K562 (cell line): Measurements from ENCODE around the gene FAM83D. TPM values are rescaled to one million over a fixed set of nuclear protein-coding genes. Genes with fewer than 3 reads are reported as not detected.

ENCODE experiments used
- BCL6 ChIP-seq: fragments of 250-450 bp; sonication (Bioruptor Pico); IDR thresholded peaks from 2 replicates; pipeline ENCODE4 v1.4.0; 2020
- CBFA2T2 ChIP-seq: fragments of 450-650 bp; conservative IDR thresholded peaks from 2 replicates; pipeline ENCODE4 v1.6.1; 2017; ENCODE audit warnings: mild to moderate bottlenecking
- CBX5 ChIP-seq: IDR thresholded peaks from 2 replicates; pipeline ENCODE4 v1.6.1; 2014; ENCODE audit warnings: low read depth, borderline replicate concordance
- CHD1 ChIP-seq: fragments of 200-600 bp; sonication (generic); IDR thresholded peaks from one replicate; pipeline ENCODE4 v1.6.1; 2012; ENCODE audit warnings: mild to moderate bottlenecking, moderate library complexity, low read length, inconsistent platforms
- CHD2 ChIP-seq: IDR thresholded peaks from 2 replicates; pipeline ENCODE4 v1.6.1; 2011; ENCODE audit warnings: low read depth, low read length
- DMBX1 ChIP-seq: fragments of 250-450 bp; sonication (Bioruptor Pico); IDR thresholded peaks from 2 replicates; pipeline ENCODE4 v1.8.0; 2022; ENCODE audit warnings: inconsistent platforms, mild to moderate bottlenecking, moderate library complexity, borderline replicate concordance
- DNMT1 ChIP-seq: fragments of 450-650 bp; IDR thresholded peaks from 2 replicates; pipeline ENCODE4 v1.6.1; 2016; ENCODE audit warnings: antibody characterized with exemption, mild to moderate bottlenecking
- EP400 ChIP-seq: fragments of 450-650 bp; IDR thresholded peaks from 2 replicates; pipeline ENCODE4 v1.6.1; 2017; ENCODE audit warnings: antibody characterized with exemption, mild to moderate bottlenecking, moderate library complexity
- ERF ChIP-seq: fragments of 450-650 bp; formaldehyde crosslinking; IDR thresholded peaks from 2 replicates; pipeline ENCODE4 v1.4.0; 2020; ENCODE audit warnings: mild to moderate bottlenecking, mixed read lengths
- EWSR1 ChIP-seq: fragments of 450-650 bp; IDR thresholded peaks from 2 replicates; pipeline ENCODE4 v1.6.1; 2018; ENCODE audit warnings: borderline replicate concordance, mild to moderate bottlenecking, low read depth, moderate library complexity; ENCODE audit not compliant: partially characterized antibody
- KHSRP ChIP-seq: fragments of 450-650 bp; IDR thresholded peaks from 2 replicates; pipeline ENCODE4 v1.6.1; 2017
- LEF1 ChIP-seq: fragments of 450-650 bp; IDR thresholded peaks from 2 replicates; pipeline ENCODE4 v1.6.1; 2016; ENCODE audit warnings: mild to moderate bottlenecking
- MTF1 ChIP-seq: fragments of 250-450 bp; sonication (Bioruptor Pico); IDR thresholded peaks from 2 replicates; pipeline ENCODE4 v1.9.0; 2021; ENCODE audit warnings: moderate library complexity, mild to moderate bottlenecking, inconsistent platforms, borderline replicate concordance
- RCOR1 ChIP-seq, 2 experiments: IDR thresholded peaks; 2 replicates each; pipeline ENCODE4 v1.6.1; 2012; ENCODE audit warnings: low read depth in 2 of 2, low read length in 2 of 2, borderline replicate concordance in 1 of 2, improper control_type of control experiment in 1 of 2
- SMARCB1 ChIP-seq: IDR thresholded peaks from 2 replicates; pipeline ENCODE4 v1.6.1; 2011; ENCODE audit warnings: improper control_type of control experiment, low read depth; ENCODE audit not compliant: insufficient read length
- SMC3 ChIP-seq: conservative IDR thresholded peaks from 2 replicates; pipeline ENCODE4 v1.6.1; 2011; ENCODE audit warnings: low read depth, low read length, improper control_type of control experiment; ENCODE audit not compliant: insufficient read depth
- SRSF9 ChIP-seq: fragments of 200-400 bp; formaldehyde crosslinking; IDR thresholded peaks from 2 replicates; pipeline ENCODE4 v1.6.1; 2017; ENCODE audit warnings: low read depth, low read length, borderline replicate concordance
- STAT6 ChIP-seq: sonication (generic); formaldehyde crosslinking; IDR thresholded peaks from 2 replicates; pipeline ENCODE4 v1.8.1; 2023; ENCODE audit warnings: mild to moderate bottlenecking, missing genetic modification reagents
- TSC22D4 ChIP-seq: fragments of 450-650 bp; IDR thresholded peaks from 2 replicates; pipeline ENCODE4 v1.6.1; 2016; ENCODE audit warnings: missing genetic modification characterization, missing biosample characterization, control low read depth
- polyA plus RNA-seq, 8 experiments: library from polyadenylated mRNA; depleted of rRNA in 4 of 8; stranded (reverse) in 5 of 8; unstranded in 3 of 8; fragments of >200 nt; fragmentation: Nextera tagmentation in 2 of 8; fragmentation: Illumina TruSeq in 1 of 8; extraction: Ambion mirVana in 2 of 8; extraction: Trizol in 1 of 8; gene quantifications; 2 replicates each; pipeline versions ENCODE4 v1.2.1 to v1.2.3, GENCODE V29; 2011 to 2014; ENCODE audit warnings: inconsistent platforms in 1 of 8, missing spikeins in 1 of 8
- total RNA-seq, 7 experiments: library from RNA; depleted of rRNA in 6 of 7; stranded (reverse); fragments of >200 nt in 6 of 7; fragmentation: Illumina TruSeq in 2 of 7; extraction: Trizol in 2 of 7; gene quantifications; 2 replicates each; pipeline versions ENCODE4 v1.2.1 to v1.2.3, GENCODE V29; 2011 to 2021; ENCODE audit warnings: low replicate concordance in 1 of 7
- TF ChIP-seq, protein P1 (sequence below), 2 experiments: fragments of 450-650 bp; IDR thresholded peaks; 2 replicates each; pipeline ENCODE4 v1.6.1; 2016; ENCODE audit warnings: mild to moderate bottlenecking in 2 of 2, borderline replicate concordance in 1 of 2, low read depth in 1 of 2, moderate library complexity in 1 of 2

FAM83D gene
- total and polyA plus RNA-seq, 9 of the 15 experiments (the other 6 are each of a cell fraction or from before 2014, with no cell fraction given) = 8.2 to 66.1 (median 43.5) TPM

- TF ChIP-seq STAT6 (CRISPR knock-in tag) (no peak), CBFA2T2 (no peak), DMBX1 (CRISPR knock-in tag) (peak; percentile 23; the same call in 1 of the 2 replicates), LEF1 (no peak), MTF1 (CRISPR knock-in tag) (no peak), KHSRP (no peak), EWSR1 (no peak), EP400 (no peak), BCL6 (CRISPR knock-in tag) (no peak), CBX5 (no peak), SMC3 (no peak), TSC22D4 (tag) (no peak), CHD1 (peak; percentile 65), CHD2 (no peak), DNMT1 (no peak), ERF (CRISPR knock-in tag) (no peak), SRSF9 (no peak), SMARCB1 (no peak), RCOR1 (IDR thresholded peaks at IDR 0.05; ENCODE audit: borderline replicate concordance in 1 of 2, low read depth in 2 of 2, low read length in 2 of 2) (no peak)
- TF ChIP-seq, protein P1, sequence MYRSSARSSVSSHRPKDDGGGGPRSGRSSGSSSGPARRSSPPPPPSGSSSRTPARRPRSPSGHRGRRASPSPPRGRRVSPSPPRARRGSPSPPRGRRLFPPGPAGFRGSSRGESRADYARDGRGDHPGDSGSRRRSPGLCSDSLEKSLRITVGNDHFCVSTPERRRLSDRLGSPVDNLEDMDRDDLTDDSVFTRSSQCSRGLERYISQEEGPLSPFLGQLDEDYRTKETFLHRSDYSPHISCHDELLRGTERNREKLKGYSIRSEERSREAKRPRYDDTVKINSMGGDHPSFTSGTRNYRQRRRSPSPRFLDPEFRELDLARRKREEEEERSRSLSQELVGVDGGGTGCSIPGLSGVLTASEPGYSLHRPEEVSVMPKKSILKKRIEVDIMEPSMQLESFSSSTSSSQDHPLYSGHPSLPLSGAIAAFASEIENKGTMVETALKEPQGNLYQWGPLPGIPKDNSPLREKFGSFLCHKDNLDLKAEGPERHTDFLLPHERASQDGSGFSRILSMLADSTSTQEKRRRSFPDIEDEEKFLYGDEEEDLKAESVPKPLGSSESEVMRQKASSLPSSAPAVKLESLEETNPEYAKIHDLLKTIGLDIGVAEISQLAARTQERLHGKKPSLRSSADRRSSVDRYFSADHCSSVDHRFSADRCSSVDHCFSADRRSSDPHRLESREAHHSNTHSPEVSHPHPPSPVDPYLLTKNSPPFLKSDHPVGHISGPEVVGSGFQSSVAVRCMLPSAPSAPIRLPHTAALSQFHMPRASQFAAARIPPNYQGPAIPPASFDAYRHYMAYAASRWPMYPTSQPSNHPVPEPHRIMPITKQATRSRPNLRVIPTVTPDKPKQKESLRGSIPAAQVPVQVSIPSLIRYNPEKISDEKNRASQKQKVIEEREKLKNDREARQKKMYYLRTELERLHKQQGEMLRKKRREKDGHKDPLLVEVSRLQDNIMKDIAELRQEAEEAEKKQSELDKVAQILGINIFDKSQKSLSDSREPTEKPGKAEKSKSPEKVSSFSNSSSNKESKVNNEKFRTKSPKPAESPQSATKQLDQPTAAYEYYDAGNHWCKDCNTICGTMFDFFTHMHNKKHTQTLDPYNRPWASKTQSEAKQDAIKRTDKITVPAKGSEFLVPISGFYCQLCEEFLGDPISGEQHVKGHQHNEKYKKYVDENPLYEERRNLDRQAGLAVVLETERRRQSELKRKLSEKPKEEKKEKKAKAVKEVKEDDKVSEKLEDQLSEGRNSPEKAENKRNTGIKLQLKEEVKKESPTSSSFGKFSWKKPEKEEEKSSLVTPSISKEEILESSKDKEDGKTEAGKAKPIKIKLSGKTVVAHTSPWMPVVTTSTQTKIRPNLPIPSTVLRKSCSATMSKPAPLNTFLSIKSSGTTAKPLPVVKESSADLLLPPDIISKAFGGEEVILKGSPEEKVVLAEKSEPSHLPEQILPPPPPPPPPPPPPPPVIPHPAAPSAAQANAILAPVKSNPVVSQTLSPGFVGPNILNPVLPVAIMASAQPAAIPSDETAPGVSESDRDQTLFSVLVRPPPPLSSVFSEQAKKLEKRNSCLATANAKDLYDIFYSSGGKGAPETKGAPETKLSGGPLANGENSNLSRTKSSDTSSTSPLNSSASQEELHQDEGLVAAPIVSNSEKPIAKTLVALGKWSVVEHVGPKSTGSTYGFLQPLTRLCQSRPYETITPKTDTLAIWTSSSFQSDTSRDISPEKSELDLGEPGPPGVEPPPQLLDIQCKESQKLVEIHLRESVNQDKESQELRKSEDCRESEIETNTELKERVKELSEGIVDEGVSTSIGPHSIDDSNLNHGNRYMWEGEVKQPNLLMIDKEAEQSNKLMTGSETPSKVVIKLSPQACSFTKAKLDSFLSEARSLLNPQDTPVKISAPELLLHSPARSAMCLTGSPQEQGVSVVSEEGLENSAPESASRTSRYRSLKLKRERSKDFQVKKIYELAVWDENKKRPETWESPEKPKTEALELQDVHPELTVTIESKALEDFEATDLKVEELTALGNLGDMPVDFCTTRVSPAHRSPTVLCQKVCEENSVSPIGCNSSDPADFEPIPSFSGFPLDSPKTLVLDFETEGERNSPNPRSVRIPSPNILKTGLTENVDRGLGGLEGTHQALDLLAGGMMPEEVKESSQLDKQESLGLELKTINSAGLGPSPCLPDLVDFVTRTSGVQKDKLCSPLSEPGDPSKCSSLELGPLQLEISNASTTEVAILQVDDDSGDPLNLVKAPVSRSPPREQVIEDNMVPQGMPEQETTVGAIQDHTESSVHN (IDR thresholded peaks at IDR 0.05; ENCODE audit: borderline replicate concordance in 1 of 2, low read depth in 1 of 2) = no peak
Observed at GRCh38 chr20:38961530-38962043, 35.4 kb downstream of the FAM83D start (continued).
